GM12878 (cell line): ENCODE results near the gene RETREG1. TPM values are rescaled to one million over a fixed set of nuclear protein-coding genes. Genes with fewer than 3 reads are reported as not detected.

Source experiments
- BHLHE40 ChIP-seq, 2 experiments: fragments of 450-650 bp in 1 of 2; IDR thresholded peaks; 2 replicates each; pipeline ENCODE4 v1.6.1; 2011 to 2017; ENCODE audit warnings: low read depth in 2 of 2, borderline replicate concordance in 1 of 2, improper control_type of control experiment in 1 of 2, low read length in 1 of 2, mild to moderate bottlenecking in 1 of 2
- KDM1A ChIP-seq: fragments of 200-600 bp; sonication (generic); IDR thresholded peaks from 2 replicates; pipeline ENCODE4 v1.6.1; 2016; ENCODE audit warnings: borderline replicate concordance
- KLF5 ChIP-seq: fragments of 450-650 bp; IDR thresholded peaks from 2 replicates; pipeline ENCODE4 v1.6.1; 2014; ENCODE audit warnings: mild to moderate bottlenecking; ENCODE audit not compliant: partially characterized antibody
- NFYA ChIP-seq: IDR thresholded peaks from 2 replicates; pipeline ENCODE4 v1.6.1; 2011; ENCODE audit warnings: low read depth, mild to moderate bottlenecking, low read length, improper control_type of control experiment, borderline replicate concordance
- POLR2AphosphoS5 ChIP-seq: IDR thresholded peaks from 2 replicates; pipeline ENCODE4 v1.6.1; 2011; ENCODE audit warnings: mild to moderate bottlenecking, low read length, inconsistent platforms
- RELB ChIP-seq: fragments of 450-650 bp; IDR thresholded peaks from 2 replicates; pipeline ENCODE4 v1.6.1; 2017; ENCODE audit warnings: low read depth, mild to moderate bottlenecking, moderate library complexity
- ZBTB40 ChIP-seq: fragments of 450-650 bp; IDR thresholded peaks from 2 replicates; pipeline ENCODE4 v1.6.1; 2016; ENCODE audit warnings: mild to moderate bottlenecking, moderate library complexity, borderline replicate concordance
- ZNF274 ChIP-seq: IDR thresholded peaks from one replicate; pipeline ENCODE4 v1.8.0; 2011; ENCODE audit not compliant: insufficient read length, insufficient read depth
- polyA plus RNA-seq, 11 experiments: library from polyadenylated mRNA; depleted of rRNA in 4 of 11; unstranded in 6 of 11; stranded (reverse) in 5 of 11; fragments of >200 nt; fragmentation: Nextera tagmentation in 4 of 11; fragmentation: Illumina TruSeq in 1 of 11; extraction: Ambion mirVana in 4 of 11; extraction: Trizol in 1 of 11; gene quantifications; 1 replicate in 1 of 11; 2 replicates in 10 of 11; pipeline versions ENCODE4 v1.2.1 to v1.2.3, GENCODE V29; 2011 to 2016; ENCODE audit warnings: inconsistent platforms in 2 of 11, missing spikeins in 2 of 11, low read depth in 1 of 11
- small RNA-seq: library from RNA; depleted of rRNA; stranded (forward); fragments of <200 nt; gene quantifications from one replicate; pipeline ENCODE3, GENCODE V24; 2014
- total RNA-seq, 4 experiments: library from RNA; depleted of rRNA in 3 of 4; stranded (reverse); fragments of >200 nt in 3 of 4; fragmentation: Illumina TruSeq in 1 of 4; extraction: Trizol in 1 of 4; gene quantifications; 2 replicates each; pipeline versions ENCODE4 v1.2.1 to v1.2.3, GENCODE V29; 2013 to 2021

Gene RETREG1
- total and polyA plus RNA-seq, 10 of the 15 experiments (the other 5 are each of a cell fraction or from before 2014, with no cell fraction given), result 3.9 to 8.9 (median 6.4) TPM

- TF ChIP-seq BHLHE40 (IDR thresholded peaks at IDR 0.05; ENCODE audit: borderline replicate concordance in 1 of 2, low read depth in 2 of 2, low read length in 1 of 2) (no peak), ZNF274 (no peak), RELB (no peak), POLR2AphosphoS5 (no peak), NFYA (no peak), ZBTB40 (no peak), KDM1A (no peak), KLF5 (no peak)
Observed at GRCh38 chr5:16427587-16427986, 189.2 kb downstream of the RETREG1 start (continued).

Small RNAs within 50 kb of the gene (small RNA-seq; reads per million reads assigned to genes)
- not detected for gene RF00019

Other genes starting within 250 kb of the RETREG1 start
- 37.9 and 39.7 TPM in 2 replicates for gene ZNF622, start 151.2 kb downstream of the RETREG1 start, total RNA-seq (2014; rRNA removed)
- gene ZNF622, start 151.2 kb downstream of the RETREG1 start, total RNA-seq (2014; rRNA removed; fragmentation: Illumina TruSeq; extraction: Trizol), result 30.3 and 31.8 TPM in 2 replicates
- gene ZNF622, start 151.2 kb downstream of the RETREG1 start, total RNA-seq (2021), result 39.2 and 40.0 TPM in 2 replicates
- 21.7 and 24.1 TPM in 2 replicates for gene ZNF622, start 151.2 kb downstream of the RETREG1 start, polyA plus RNA-seq (2011; rRNA removed)
- 19.6 and 22.2 TPM in 2 replicates for gene ZNF622, start 151.2 kb downstream of the RETREG1 start, polyA plus RNA-seq (2014; fragmentation: Illumina TruSeq; extraction: Trizol)
- 10 to 100 TPM in 1 of 2 experiments, 1 to 10 TPM in 1; 9.0 to 18.1 TPM for gene ZNF622, start 151.2 kb downstream of the RETREG1 start, polyA plus RNA-seq (2014; fragmentation: Nextera tagmentation; extraction: Ambion mirVana)
- 29.8 and 30.2 TPM in 2 replicates for gene ZNF622, start 151.2 kb downstream of the RETREG1 start, polyA plus RNA-seq (2014; rRNA removed)
- 10 to 100 TPM; 57.2 to 60.3 TPM for gene ZNF622, start 151.2 kb downstream of the RETREG1 start, polyA plus RNA-seq (2016; fragmentation: Nextera tagmentation; extraction: Ambion mirVana)